IPS DF 19.7 (cell line): ENCODE results near the gene CHST9.
A peak's percentile ranks its signal among the peaks of the same experiment; 100 is the strongest.
"Not testable (repeated sequence)": the region's sequence is repeated elsewhere in the genome, so short reads cannot be mapped to it uniquely, and the experiment has no call there.

Experiments
- DNase-seq: peaks from one replicate; pipeline ENCODE4 v3.0.0-alpha.2; 2013; ENCODE audit warnings: low read depth, low spot score

The CHST9 gene

DNA sequence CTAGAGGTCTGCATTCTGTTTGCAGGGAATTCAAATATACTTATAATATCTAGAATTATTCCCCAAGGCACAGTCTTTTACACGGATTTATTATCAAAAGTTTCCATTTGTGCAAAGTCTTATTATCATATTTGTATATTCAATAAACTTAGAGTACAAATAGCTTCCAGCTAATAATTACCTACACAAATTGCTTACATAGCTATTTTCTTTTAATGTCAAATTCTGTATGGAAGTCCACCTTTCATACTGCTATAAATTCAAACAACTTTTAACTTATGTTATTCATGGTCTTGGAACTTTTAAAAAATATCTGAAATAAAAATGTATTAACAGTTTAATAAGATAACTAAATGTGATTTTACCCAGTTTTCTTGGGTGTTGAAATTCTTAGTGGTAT is 13.1 kb downstream of the CHST9 start:
- DNase-seq: no peak

- no peak for DNase-seq
Observed at GRCh38 chr18:27165412-27165811, 19.7 kb downstream of the CHST9 start.

GRCh38 chr18:27164905-27165304 is 20.2 kb downstream of the CHST9 start:
- DNase-seq: no peak

DNA sequence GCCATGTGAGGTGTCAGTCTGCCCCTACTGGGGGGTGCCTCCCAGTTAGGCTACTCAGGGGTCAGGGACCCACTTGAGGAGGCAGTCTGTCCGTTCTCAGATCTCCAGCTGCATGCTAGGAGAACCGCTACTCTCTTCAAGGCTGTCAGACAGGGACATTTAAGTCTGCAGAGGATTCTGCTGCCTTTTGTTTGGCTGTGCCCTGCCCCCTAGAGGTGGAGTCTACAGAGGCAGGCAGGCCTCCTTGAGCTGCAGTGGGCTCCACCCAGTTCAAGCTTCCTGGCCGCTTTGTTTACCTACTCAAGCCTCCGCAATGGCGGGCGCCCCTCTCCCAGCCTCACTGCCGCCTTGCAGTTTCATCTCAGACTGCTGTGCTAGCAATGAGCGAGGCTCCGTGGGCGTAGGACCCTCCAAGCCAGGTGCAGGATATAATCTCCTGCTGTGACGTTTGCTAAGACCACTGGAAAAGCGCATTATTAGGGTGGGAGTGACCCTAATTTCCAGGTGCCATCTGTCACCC is 21.9 kb downstream of the CHST9 start:
- DNase-seq: not testable (repeated sequence)

DNA sequence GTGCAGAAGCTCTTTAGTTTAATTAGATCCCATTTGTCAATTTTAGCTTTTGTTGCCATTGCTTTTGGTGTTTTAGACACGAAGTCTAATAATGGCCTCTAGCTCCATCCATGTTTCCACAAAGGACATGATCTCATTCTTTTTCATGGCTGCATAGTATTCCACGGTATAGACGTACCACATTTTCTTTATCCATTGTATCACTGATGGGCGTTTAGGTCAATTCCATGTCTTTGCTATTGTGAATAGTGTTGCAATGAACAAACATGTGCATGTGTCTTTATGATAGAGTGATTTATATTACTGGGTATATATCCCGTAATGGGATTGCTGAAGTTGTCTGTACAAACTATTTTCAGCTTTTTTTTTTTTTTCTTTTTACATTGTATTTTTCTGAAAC is 35.9 kb downstream of the CHST9 start:
- DNase-seq: not testable (repeated sequence)

DNA sequence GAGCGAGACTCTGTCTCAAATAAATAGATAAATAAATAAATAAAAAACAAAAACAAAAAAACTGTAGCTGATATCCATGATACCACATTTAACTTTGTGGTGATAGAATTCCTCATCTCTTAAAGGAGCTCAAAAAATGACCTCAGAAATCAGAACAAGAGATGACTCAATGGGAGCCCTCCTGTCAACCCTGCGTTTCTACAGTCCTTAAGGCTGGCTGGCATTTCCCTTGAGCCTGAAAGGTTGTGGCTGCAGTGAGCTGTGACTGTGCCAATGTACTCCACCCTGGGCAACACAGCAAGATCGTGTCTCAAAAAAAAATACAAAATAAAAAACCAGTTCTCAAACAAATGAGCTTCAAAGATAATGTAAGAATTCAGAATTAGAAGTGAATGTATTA is 40.4 kb downstream of the CHST9 start:
- DNase-seq: no peak

DNA sequence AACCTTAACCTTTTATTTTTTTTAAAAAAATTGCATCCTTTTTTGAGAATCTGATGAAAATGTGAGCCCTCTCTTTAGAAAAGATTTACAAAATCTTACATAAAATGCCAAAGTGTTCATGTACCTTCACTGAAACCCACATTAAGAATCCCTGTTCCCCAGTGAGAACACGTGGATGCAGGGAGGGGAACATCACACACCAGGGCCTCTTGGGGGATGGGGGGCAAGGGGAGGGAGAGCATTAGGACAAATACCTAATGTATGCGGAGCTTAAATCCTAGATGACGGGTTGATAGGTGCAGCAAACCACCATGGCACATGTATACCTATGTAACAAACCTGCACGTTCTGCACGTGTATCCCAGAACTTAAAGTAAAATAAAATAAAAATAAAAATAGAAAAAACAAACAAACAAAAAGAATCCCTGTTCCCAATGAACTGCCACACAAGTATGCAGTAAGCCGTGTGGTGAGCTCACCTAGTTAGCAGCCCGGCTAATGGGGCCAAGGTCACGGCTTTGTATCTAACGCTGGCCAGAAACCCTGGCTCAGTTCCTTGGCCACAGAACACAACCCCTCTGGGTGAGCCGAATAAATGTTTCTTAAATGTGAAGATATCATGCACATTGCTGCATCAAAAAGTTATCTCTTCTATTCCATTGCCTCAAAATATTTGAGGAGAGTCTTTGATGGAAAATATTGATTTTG is 41.4 kb downstream of the CHST9 start:
- no peak for DNase-seq

DNA sequence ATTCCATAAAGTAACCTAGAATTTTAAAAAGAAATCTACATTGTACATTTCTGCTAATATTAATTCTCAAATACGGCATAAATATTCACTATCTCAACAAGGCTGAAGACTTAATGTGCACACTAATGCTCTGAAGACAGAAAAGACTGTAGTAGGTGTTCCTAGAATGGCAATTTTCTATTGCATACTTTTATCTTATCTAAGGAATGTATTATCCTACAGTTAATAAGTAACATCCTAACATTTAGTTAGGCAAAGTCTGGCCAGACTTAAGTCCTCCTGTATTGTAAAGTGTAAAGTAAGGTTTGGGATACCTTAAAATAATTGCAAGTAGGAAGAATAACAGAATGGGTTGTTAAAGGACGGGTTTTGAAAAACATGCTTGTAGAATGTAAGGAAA is 42.2 kb downstream of the CHST9 start:
- no peak for DNase-seq

DNA sequence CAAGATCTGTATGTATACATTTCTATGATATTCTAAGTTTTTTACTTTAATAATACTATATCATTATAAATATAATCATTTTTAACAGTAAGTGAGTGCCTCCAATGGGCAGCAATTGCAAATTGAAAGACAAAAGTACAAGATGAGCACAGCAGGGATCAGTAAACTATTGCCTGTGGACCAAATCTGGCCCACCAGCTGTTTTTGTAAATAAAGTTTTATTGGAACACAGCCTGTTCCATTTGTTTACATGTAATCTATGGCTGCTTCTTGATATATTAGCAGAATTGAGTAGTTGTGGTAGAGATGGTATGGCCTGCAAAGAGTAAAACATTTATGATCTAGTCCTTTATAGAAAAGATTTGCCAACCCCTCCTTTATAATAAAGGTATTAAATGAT is 43.2 kb downstream of the CHST9 start:
- no peak for DNase-seq

- no peak for DNase-seq
Observed at GRCh38 chr18:27138079-27138478, 47.0 kb downstream of the CHST9 start.

DNA sequence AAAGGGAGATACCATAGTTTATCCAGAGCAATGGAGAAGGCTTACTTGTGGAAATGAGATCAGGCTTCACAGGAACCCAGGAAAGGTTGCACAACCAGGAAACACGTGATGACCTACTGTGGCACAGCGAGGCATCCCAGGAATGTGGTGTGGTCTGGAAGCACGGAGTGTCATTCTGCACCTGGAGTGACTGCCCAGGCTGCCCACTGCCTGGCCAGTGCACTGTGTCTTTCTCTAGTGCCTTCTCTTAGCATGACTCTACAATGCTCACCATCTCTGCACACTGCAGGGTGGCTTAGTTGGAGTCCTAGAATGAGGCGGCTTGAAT is 48.9 kb downstream of the CHST9 start:
- DNase-seq: peak; percentile 65

GRCh38 chr18:27135504-27136207 is 49.5 kb downstream of the CHST9 start:
- DNase-seq: no peak

- no peak for DNase-seq
Observed at GRCh38 chr18:27130065-27130630, 55.0 kb downstream of the CHST9 start.

GRCh38 chr18:27124196-27124595 is 60.9 kb downstream of the CHST9 start:
- no peak for DNase-seq

GRCh38 chr18:27121108-27121507 is 64.0 kb downstream of the CHST9 start:
- no peak for DNase-seq

- DNase-seq: no peak
Observed at GRCh38 chr18:27120246-27120645, 64.9 kb downstream of the CHST9 start.

- DNase-seq: no peak
Observed at GRCh38 chr18:27118973-27119372, 66.1 kb downstream of the CHST9 start.

DNA sequence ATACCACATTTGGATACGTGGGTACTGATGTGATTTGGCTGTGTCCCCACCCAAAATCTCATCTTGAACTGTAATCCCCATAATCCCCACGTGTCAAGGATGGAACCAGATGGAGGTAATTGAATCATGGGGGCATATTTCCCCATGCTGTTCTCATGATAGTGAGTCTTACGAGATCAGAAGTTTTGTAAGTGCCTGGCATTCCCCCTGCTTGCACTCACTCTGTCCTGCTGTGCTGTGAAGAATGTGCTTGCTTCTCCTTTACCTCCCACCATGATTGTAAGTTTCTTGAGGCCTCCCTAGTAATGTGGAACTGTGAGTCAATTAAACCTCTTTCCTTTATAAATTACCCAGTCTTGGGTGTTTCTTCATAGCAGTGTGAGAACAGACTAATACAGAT is 70.3 kb downstream of the CHST9 start:
- no peak for DNase-seq

GRCh38 chr18:27113358-27113757 is 71.8 kb downstream of the CHST9 start:
- no peak for DNase-seq

DNA sequence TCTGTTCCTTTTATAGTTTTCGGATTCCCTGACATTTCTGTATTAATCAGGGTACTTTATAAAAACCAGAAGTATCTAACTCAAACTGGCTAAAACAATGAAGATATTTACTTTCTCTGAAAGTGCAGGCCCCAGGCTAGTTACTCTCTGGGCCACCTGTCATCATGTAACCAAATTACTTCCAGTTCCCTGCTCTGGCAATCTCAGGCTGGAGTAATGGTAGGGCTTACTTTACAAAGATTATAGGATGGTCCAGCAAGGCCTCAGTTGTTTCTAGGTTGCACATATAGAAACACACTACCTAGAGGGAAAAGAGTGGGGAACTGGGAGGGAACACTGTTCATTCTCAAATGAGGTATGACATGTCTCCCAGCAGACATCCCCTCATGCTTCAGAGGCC is 74.8 kb downstream of the CHST9 start:
- DNase-seq: no peak

GRCh38 chr18:27109451-27109850 is 75.7 kb downstream of the CHST9 start:
- DNase-seq: no peak

DNA sequence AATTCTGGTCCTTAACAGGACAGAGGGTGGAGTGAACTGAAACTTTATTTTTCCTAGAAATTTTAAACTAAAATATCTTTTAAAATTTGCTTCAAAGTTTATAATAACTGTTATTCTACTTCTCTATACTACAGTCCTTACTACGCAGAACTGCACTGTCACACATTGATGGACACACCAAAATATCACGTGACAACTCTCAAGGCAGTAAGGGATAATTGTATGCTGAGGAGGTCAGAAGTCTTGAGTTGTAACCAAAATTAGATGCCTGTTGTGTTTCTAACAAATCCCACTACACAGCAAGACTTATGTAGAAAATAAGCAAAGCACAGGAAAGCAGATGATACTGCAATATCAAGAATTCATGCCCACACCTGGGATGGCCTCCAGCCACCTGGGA is 76.3 kb downstream of the CHST9 start:
- no peak for DNase-seq

- no peak for DNase-seq
Observed at GRCh38 chr18:27104743-27105142, 80.4 kb downstream of the CHST9 start.
